ENCODE measurements around the gene ERF. TPM values are rescaled to one million over a fixed set of nuclear protein-coding genes. Genes with fewer than 3 reads are reported as not detected.

The ERF gene
- 24.6 and 43.7 TPM in 2 replicates for total RNA-seq

GRCh38 chr19:42254850-42255765 lies at the start of gene ERF:
TSS of gene ERF (minus strand) at chr19:42255128. CDS start at chr19:42254999, 129 bp downstream.

GRCh38 chr19:42301646-42302203 lies 46.8 kb upstream of the ERF start, which contains the start of gene PRR19:
TSS of gene PRR19 (plus strand) at chr19:42302132. CDS start at chr19:42309585, 7,453 bp downstream.

GRCh38 chr19:42268704-42269477 lies 14.0 kb upstream of the ERF start, which contains the start of gene CIC:
TSS of gene CIC (plus strand) at chr19:42269252. CDS start at chr19:42271784, 2,532 bp downstream.

GRCh38 chr19:42242512-42243409 lies 12.2 kb downstream of the ERF start, which contains the start of gene GSK3A:
TSS of gene GSK3A (minus strand) at chr19:42242602. CDS start at chr19:42242465, 137 bp downstream.

GRCh38 chr19:42219812-42220750 lies 34.8 kb downstream of the ERF start, which contains the start of gene ZNF526:
TSS of gene ZNF526 (plus strand) at chr19:42220312. CDS start at chr19:42224404, 4,092 bp downstream.

GRCh38 chr19:42217520-42218437 lies 37.1 kb downstream of the ERF start, which contains the start of gene DEDD2:
TSS of gene DEDD2 (minus strand) at chr19:42217677. CDS start at chr19:42217007, 670 bp downstream.

Other genes starting within 250 kb of the ERF start
- 0.06 TPM in 1 of 2 replicates, not detected in the other for gene GRIK5, start 184.9 kb downstream of the ERF start, total RNA-seq
- gene ZNF574, start 179.0 kb downstream of the ERF start, total RNA-seq, result 8.1 and 16.1 TPM in 2 replicates
- 0.16 and 1.4 TPM in 2 replicates for gene POU2F2, start 122.7 kb downstream of the ERF start, total RNA-seq
- gene DEDD2, start 37.5 kb downstream of the ERF start, total RNA-seq, result 18.8 and 20.5 TPM in 2 replicates
- gene ZNF526, start 34.8 kb downstream of the ERF start, total RNA-seq, result 6.0 and 11.6 TPM in 2 replicates
- 9.4 and 23.6 TPM in 2 replicates for gene GSK3A, start 12.5 kb downstream of the ERF start, total RNA-seq
- gene CIC, start 14.1 kb upstream of the ERF start, total RNA-seq, result 16.2 and 27.6 TPM in 2 replicates
- 0.32 and 0.38 TPM in 2 replicates for gene PRR19, start 47.0 kb upstream of the ERF start, total RNA-seq
- 36.3 and 40.8 TPM in 2 replicates for gene PAFAH1B3, start 47.5 kb upstream of the ERF start, total RNA-seq
- not detected in 2 replicates for gene TMEM145, start 58.2 kb upstream of the ERF start, total RNA-seq
- gene MEGF8, start 70.5 kb upstream of the ERF start, total RNA-seq, result 20.2 and 59.2 TPM in 2 replicates
- not detected in 2 replicates for gene CNFN, start 135.2 kb upstream of the ERF start, total RNA-seq
- gene LIPE, start 172.3 kb upstream of the ERF start, total RNA-seq, result 8.7 and 9.4 TPM in 2 replicates
- gene CXCL17, start 187.8 kb upstream of the ERF start, total RNA-seq, result not detected in 2 replicates

All from bladder microvascular endothelial cell (primary cell).